Measurements from ENCODE around the gene HEYL. TPM values are rescaled to one million over a fixed set of nuclear protein-coding genes. Genes with fewer than 3 reads are reported as not detected.
A peak's percentile ranks its signal among the peaks of the same experiment; 100 is the strongest.

HEYL gene
- total RNA-seq, 4 donors from 2014 or later: 9.4 to 64.0 (median 13.4) TPM

DNA sequence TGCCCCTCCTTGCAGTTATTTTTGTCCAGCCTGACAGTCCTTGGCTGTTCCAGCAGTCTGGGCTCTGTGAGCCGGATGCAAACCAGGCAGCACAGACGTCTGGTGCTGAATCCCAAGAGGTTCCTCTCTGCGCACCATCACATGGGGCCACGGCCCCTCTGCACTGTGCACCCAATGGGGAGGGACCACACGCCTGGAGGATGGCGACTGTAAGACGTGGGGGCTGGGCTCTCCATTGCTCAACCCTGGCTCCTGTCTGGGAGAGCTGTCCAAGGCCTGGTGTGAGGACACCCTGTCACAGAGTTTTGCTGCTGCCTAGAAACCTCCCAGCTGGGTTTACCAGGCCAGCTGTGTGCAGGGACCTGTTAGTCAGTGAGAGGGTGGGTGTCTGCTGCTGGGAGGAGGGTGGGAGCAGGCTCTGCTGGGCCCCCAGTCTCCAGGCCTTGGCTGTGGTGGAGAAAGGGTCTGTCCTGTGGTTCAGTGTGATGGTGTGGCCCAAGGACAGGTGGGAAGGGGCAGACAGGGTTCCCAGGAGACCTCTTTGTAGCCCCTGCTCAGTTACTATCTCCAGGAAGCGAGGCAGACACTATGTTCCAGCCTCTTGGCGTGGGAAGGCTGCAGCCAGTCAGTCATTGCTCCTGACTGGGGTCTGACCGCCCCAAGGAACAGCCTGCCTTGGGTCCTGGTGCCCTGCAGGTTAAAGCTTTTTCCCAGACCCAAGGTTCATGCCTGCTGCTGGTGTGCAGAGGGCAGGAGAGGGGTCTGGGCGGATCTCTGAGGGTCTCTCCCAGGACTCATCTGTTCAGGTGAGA is 13.8 kb downstream of the HEYL start:
- DNase-seq: peak; percentile 93 to 94
- peak overlapping the region; percentile 56 to 72 for H3K27ac ChIP-seq
- no peak overlapping the region for H3K4me3 ChIP-seq
- H3K4me1 ChIP-seq: peaks cover 15 to 24% of the 10 kb centered on the region in 2 donors
- H3K9me3 ChIP-seq: no peaks in the 10 kb centered on the region
- TF ChIP-seq, protein P1, sequence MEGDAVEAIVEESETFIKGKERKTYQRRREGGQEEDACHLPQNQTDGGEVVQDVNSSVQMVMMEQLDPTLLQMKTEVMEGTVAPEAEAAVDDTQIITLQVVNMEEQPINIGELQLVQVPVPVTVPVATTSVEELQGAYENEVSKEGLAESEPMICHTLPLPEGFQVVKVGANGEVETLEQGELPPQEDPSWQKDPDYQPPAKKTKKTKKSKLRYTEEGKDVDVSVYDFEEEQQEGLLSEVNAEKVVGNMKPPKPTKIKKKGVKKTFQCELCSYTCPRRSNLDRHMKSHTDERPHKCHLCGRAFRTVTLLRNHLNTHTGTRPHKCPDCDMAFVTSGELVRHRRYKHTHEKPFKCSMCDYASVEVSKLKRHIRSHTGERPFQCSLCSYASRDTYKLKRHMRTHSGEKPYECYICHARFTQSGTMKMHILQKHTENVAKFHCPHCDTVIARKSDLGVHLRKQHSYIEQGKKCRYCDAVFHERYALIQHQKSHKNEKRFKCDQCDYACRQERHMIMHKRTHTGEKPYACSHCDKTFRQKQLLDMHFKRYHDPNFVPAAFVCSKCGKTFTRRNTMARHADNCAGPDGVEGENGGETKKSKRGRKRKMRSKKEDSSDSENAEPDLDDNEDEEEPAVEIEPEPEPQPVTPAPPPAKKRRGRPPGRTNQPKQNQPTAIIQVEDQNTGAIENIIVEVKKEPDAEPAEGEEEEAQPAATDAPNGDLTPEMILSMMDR (IDR thresholded peaks at IDR 0.05): no peak
- no peak for TF ChIP-seq POLR2A (IDR thresholded peaks at IDR 0.05)
- H3K27me3 ChIP-seq: no peaks in the 10 kb centered on the region
- H3K36me3 ChIP-seq: no peaks in the 10 kb centered on the region
- intact Hi-C loops (cut with DNase I; ENCODE audit: low total_unique reads): no loop called here

GRCh38 chr1:39625009-39625408 is 14.4 kb downstream of the HEYL start:
- Histone ChIP-seq H3K9me3 (no peaks in the 10 kb centered on the region), H3K27ac (peak overlapping the region; percentile 63 to 72), H3K4me3 (no peak overlapping the region), H3K36me3 (no peaks in the 10 kb centered on the region), H3K4me1 (peaks cover 15 to 24% of the 10 kb centered on the region in 2 donors), H3K27me3 (no peaks in the 10 kb centered on the region)
- DNase-seq: no peak
- intact Hi-C loops (cut with DNase I; ENCODE audit: low total_unique reads): no loop called here
- no peak for TF ChIP-seq POLR2A (IDR thresholded peaks at IDR 0.05)
- TF ChIP-seq, protein P1 (IDR thresholded peaks at IDR 0.05): no peak

DNA sequence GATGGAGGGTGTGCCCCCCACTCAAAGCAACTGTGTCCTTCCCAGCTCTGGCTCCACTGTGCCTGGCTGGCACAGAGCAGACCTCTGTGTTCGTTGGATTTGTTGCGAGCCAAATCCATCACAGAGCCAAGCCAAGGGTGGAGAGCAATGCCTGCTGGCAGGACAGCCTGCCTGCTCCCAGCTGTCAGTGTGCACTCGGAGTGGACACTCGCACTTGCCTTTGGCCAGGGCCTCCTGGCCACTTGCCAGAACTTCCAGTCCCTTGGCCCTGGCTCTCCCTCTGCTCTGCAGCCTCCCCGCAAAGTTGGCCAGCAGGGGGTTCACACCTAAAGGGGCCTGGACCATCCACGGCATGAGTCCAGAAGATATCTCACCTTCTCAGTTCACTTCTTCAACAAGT is 16.4 kb downstream of the HEYL start:
- peak in 1 of 2 donors; percentile 47 for DNase-seq
- H3K4me1 ChIP-seq: peaks cover 15 to 24% of the 10 kb centered on the region in 2 donors
- H3K27ac ChIP-seq: peak overlapping the region in 1 of 2 donors; percentile 72
- H3K36me3 ChIP-seq: no peaks in the 10 kb centered on the region
- H3K4me3 ChIP-seq: no peak overlapping the region
- TF ChIP-seq POLR2A (IDR thresholded peaks at IDR 0.05): no peak
- TF ChIP-seq, protein P1 (IDR thresholded peaks at IDR 0.05): no peak
- intact Hi-C loops (cut with DNase I; ENCODE audit: low total_unique reads): no loop called here
- no peaks in the 10 kb centered on the region for H3K27me3 ChIP-seq
- no peaks in the 10 kb centered on the region for H3K9me3 ChIP-seq

- DNase-seq: no peak
- Histone ChIP-seq H3K27ac (no peak overlapping the region), H3K36me3 (no peaks in the 10 kb centered on the region), H3K27me3 (no peaks in the 10 kb centered on the region), H3K4me1 (peaks cover 15 to 24% of the 10 kb centered on the region in 2 donors), H3K4me3 (no peak overlapping the region), H3K9me3 (no peaks in the 10 kb centered on the region)
- intact Hi-C loops (cut with DNase I; ENCODE audit: low total_unique reads): no loop called here
- no peak for TF ChIP-seq POLR2A (IDR thresholded peaks at IDR 0.05)
- TF ChIP-seq, protein P1 (IDR thresholded peaks at IDR 0.05): no peak
These were observed 17.0 kb downstream of the HEYL start for GRCh38 chr1:39622427-39622826.

- DNase-seq: no peak
- intact Hi-C loops (cut with DNase I; ENCODE audit: low total_unique reads): no loop called here
- peaks cover 9 to 13% of the 10 kb centered on the region in 2 donors for H3K4me1 ChIP-seq
These were observed 18.7 kb downstream of the HEYL start for GRCh38 chr1:39620659-39621165.

More at GRCh38 chr1:39620659-39621165, 18.7 kb downstream of the HEYL start:
- TF ChIP-seq, protein P1 (IDR thresholded peaks at IDR 0.05): no peak
- no peak for TF ChIP-seq POLR2A (IDR thresholded peaks at IDR 0.05)
- no peak overlapping the region for H3K4me3 ChIP-seq
- H3K27me3 ChIP-seq: no peaks in the 10 kb centered on the region
- H3K36me3 ChIP-seq: no peaks in the 10 kb centered on the region
- H3K9me3 ChIP-seq: no peaks in the 10 kb centered on the region
- H3K27ac ChIP-seq: no peak overlapping the region
